ENCODE results near the gene MAP1B.

DNA sequence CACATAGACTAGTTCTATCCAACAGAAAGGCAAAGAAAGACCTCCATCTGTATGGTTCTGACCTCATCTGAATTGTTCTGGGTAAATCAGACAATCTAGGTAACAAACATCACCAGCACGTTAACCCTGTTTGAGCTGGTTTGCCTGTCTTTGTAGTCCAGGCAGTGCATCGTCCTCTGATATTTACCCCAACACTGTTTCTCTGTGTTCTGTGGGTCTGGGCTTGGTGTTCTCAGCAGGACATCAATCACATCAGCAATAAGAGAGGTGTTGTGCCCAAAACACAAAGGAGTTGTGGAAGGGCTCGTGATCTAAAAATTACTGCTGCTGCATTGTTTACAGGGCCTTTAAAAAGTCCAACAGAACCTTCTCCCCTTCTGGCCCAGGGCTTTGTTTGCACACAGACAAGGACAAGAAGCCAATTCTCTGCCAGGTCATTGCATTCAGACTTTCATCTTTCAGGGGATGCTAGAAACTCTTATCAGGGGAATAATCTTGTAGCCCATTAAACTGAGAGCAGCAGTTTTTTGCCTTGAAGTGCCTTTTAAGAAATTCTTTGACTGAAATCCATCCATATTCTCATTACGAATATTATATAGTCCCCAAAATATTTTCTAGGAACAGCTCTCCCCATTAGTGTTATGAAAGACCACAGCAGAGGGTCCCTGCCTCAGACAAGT is 30.5 kb upstream of the MAP1B start:
- TF ChIP-seq CTCF (optimal IDR thresholded peaks at IDR 0.05 in 1 of 3, IDR thresholded peaks at IDR 0.05 in 1 of 3, conservative IDR thresholded peaks at IDR 0.05 in 1 of 3; ENCODE audit: extremely low read depth in 1 of 3, insufficient read depth in 2 of 3, low read length in 3 of 3) (no peak), EZH2 (IDR thresholded peaks at IDR 0.05; ENCODE audit: low read length) (no peak)
